A673 (cell line): ENCODE measurements around the gene IGF2.

Experiments
- EZH2 ChIP-seq: fragments of 200-600 bp; sonication (generic); IDR thresholded peaks from 2 replicates; pipeline ENCODE4 v1.6.1; 2017; ENCODE audit warnings: borderline replicate concordance, low read depth, mild to moderate bottlenecking, mixed read lengths, antibody characterized with exemption, low read length; ENCODE audit not compliant: poor library complexity, severe bottlenecking
- TF ChIP-seq, protein P1 (sequence below): fragments of 300-800, 200-600 bp; sonication (generic); conservative IDR thresholded peaks from 2 replicates; pipeline ENCODE4 v1.5.1; 2017; ENCODE audit warnings: low read depth, mild to moderate bottlenecking, antibody characterized with exemption, low read length, moderate library complexity, mixed read lengths

DNA sequence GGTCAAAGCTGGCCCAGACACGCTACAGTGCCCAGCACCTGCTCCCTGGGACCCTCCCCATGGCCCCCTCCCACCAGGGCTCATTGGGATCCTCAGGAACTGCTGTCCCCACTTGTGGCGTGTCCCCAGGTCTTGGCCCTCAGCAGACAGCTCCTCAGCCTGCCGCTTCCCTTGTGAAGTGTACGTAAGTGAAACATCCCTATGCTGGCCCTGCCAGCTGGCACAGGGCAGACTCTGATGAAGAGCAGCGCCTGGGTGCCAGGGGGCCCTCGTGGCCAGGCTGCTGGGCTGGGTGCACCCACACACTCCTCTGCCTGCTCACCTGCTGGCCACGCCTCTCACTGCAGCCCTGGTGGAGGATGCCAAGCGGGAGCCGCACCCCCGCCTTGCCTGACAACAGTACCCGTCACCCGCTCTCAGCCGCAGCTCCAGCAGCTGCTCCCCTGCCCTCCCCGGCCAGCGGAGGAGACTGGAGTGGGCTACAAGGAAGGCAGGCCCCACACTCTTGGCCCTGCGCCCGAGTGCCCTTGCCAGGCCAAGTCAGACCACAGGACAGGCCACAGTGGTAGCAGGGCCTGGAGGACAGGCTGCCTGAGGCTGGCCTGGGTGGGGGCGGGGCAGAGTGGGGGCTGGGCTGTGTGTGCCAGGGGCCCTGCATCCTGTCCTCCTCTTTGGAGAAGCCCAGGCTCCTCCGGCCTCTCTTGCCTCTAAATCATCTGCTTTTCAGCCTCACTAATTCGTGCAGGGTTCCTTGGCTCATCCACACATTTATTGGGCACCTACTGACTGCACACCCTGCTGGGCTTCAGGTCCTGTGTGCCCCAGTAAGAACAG, 39.5 kb downstream of the IGF2 start:
- TF ChIP-seq, protein P1, sequence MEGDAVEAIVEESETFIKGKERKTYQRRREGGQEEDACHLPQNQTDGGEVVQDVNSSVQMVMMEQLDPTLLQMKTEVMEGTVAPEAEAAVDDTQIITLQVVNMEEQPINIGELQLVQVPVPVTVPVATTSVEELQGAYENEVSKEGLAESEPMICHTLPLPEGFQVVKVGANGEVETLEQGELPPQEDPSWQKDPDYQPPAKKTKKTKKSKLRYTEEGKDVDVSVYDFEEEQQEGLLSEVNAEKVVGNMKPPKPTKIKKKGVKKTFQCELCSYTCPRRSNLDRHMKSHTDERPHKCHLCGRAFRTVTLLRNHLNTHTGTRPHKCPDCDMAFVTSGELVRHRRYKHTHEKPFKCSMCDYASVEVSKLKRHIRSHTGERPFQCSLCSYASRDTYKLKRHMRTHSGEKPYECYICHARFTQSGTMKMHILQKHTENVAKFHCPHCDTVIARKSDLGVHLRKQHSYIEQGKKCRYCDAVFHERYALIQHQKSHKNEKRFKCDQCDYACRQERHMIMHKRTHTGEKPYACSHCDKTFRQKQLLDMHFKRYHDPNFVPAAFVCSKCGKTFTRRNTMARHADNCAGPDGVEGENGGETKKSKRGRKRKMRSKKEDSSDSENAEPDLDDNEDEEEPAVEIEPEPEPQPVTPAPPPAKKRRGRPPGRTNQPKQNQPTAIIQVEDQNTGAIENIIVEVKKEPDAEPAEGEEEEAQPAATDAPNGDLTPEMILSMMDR, result no peak
- no peak for TF ChIP-seq EZH2
